HG03045 (cell line): ENCODE results near the gene SCCPDH.
"Not testable (repeated sequence)": the region's sequence is repeated elsewhere in the genome, so short reads cannot be mapped to it uniquely, and the experiment has no call there.

ENCODE experiments used
- ATAC-seq: cut with Tn5 transposase; IDR thresholded peaks from one replicate; pipeline ENCODE4 v1.9.1; 2021; ENCODE audit warnings: mild to moderate bottlenecking, moderate library complexity; ENCODE audit not compliant: unreplicated experiment

The SCCPDH gene

DNA sequence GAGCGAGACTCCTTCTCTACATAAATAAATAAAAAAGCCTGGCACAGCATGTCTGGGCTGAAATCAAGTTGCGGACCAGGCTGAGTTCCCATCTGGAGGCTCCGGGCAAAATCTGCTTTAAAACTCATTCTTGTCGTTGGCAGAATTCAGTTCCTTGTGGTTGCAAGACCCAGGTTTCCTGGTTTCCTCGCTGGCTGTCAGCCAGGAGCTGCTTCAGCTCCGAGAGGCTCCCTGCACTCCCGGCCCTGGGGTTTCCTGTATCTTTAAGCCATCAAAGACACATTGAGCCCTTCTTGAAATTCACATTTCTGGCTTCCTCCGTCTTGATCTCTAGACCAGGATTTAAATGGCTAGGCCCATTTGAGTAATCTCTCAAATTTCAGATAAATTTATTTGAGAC is 20.6 kb upstream of the SCCPDH start:
- ATAC-seq: no peak

DNA sequence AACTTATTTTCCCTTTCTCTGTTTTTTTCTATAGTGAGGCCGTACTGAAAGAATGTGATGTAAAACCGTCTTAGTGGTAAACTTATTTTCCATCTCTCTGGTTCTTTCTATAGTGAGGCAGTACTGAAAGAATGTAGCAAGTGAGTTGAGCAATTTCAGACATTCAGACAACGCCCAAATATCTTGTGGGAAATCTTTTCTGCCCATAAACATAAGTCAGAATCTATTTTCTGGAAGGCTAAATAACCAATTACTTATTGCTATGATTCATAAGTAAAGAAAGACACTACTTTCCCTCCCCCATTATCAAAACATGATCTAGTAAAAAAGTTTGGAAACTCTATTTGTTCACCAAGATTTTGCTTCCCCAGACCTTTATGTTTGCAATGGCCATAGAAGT is 18.8 kb upstream of the SCCPDH start:
- ATAC-seq: no peak

DNA sequence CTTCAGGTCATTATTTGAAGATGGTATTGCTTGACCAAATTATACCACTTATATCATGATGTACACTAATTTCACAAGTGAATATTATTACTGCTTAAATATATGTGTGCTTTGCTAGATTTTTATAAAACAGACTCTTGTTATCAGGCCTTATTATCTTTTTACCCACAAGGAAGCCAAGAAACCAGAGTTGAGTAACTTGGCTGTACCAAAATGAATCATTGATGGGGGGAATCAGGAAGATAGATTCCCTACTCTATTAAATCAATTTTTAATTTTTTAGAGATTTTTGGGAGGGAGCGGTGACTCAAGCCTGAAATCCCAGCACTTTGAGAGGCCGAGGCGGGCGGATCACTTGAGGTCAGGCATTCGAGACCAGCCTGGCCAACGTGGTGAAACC is 16.0 kb upstream of the SCCPDH start:
- ATAC-seq: no peak

DNA sequence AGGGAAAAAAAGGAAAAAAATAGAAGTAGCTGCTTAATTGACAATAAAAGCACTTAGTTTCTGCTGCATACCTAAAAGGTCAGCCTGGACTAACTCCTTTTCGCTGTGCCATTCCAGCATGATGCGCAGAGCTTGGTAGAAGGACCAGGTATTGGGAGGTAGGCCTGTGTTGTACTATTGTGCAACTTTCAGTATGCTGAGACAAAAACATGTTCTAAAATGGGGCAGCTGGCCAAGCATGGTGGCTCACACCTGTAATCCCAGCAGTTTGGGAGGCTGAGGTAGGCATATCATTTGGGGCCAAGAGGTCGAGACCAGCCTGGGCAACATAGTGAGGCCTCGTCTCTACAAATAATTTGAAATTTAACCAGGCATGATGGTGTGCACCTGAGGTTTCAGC is 15.0 kb upstream of the SCCPDH start:
- ATAC-seq: no peak

DNA sequence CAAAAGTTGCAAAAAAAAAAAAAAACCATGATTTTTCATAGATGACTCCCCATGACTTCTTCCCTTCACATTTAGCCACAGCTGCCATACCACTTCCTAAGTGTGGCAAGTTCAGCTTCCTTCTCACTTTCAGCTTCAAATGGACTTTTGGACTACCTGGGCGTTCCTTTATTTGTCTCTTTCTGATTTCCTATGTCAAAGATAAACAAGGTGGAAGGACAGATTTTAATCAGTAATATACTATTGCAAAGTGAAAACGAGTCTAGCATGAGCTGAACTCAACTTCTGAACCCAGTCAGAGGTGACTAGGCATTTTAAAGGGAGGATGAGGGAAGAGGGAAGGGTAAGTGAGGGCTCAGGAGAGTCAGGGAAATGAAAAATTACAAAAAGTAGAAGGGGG is 14.4 kb upstream of the SCCPDH start:
- no peak for ATAC-seq

DNA sequence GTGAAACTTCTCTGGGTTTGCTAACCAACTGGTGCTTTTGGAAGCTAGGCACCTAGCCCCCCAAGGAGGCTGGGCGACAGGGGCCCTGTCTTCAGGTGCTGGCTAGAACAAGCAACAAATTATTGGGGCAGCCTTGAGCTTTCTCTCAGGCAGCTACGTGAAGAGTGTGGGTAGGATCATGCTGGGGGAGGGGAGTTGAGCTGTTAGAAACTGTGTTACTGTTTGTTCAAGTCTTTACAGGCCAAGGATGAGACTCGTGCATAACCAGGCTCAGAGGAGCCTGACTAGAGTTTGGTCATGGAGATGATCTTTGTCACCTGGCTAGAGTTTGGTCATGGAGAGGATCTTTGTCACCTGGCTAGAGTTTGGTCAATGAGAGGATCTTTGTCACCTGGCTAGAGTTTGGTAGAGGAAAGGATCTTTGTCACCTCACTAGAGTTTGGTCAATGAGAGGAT is 12.6 kb upstream of the SCCPDH start:
- ATAC-seq: no peak

DNA sequence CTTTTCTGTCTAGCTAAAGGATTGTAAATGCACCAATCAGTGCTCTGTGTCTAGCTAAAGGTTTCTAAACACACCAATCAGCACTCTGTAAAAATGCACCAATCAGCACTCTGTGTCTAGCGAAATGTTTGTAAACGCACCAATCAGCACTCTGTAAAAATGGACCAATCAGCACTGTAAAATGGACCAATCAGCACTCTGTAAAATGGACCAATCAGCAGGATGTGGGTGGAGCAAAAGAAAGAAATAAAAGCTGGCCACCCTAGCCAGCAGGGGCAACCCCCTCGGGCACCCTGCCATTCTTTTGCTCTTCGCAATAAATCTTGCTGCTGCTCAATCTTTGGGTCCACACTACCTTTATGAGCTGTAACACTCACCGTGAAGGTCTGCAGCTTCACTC is 11.8 kb upstream of the SCCPDH start:
- not testable (repeated sequence) for ATAC-seq

DNA sequence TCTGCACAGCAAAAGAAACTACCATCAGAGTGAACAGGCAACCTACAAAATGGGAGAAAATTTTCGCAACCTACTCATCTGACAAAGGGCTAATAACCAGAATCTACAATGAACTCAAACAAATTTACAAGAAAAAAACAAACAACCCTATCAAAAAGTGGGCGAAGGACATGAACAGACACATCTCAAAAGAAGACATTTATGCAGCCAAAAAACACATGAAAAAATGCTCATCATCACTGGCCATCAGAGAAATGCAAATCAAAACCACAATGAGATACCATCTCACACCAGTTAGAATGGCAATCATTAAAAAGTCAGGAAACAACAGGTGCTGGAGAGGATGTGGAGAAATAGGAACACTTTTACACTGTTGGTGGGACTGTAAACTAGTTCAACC is 4.8 kb upstream of the SCCPDH start:
- ATAC-seq: not testable (repeated sequence)

DNA sequence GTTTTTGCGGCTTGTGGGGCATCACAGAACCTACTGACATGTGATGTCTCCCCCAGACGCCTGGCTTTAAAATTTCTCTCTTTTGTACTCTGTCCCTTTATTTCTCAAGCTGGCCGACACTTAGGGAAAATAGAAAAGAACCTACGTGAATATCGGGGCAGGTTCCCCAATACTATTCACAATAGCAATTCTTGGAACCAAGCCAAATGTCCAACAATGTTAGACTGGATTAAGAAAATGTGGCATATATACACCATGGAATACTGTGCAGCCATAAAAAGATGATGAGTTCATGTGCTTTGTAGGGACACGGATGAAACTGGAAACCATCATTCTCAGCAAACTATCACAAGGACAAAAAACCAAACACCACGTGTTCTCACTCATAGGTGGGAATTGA is 3.4 kb upstream of the SCCPDH start:
- not testable (repeated sequence) for ATAC-seq

DNA sequence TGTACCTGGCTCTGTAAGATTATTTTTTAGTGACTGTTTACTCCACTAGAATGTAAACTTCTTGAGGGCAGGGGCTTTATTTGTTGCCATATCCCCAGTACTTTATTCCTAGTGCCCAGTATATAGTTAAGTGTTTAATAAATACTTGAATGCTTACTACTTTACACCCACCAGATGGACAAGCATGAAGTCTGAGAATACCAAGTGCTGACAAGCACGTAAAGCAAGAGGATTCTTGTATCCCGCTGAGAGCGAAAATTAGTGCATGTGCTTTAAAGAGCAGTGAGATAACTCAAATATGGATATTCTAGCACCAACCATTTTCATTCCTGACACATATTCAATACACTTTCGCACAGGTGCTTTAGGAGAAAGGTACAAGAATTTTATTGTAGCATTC is 1.5 kb upstream of the SCCPDH start:
- no peak for ATAC-seq

DNA sequence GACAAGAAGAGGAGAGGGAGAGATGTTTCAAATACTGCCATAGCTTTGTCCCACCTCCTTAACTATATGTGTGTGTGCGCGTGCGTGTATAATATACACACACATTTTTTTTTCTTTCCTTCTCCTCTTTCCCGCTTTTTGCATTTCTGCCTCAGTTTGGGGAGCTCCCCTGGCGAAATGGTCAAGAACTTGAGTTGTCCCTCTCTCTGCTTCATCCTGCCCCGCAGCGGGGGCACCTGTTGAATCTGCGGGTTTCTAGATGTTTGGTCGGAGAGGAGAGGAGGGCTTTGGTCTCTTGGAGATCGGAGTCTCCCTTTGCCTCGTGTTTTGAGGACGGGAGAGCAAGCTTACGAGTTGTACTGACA is 504 bp downstream of the SCCPDH start:
- ATAC-seq: peak; percentile 4

DNA sequence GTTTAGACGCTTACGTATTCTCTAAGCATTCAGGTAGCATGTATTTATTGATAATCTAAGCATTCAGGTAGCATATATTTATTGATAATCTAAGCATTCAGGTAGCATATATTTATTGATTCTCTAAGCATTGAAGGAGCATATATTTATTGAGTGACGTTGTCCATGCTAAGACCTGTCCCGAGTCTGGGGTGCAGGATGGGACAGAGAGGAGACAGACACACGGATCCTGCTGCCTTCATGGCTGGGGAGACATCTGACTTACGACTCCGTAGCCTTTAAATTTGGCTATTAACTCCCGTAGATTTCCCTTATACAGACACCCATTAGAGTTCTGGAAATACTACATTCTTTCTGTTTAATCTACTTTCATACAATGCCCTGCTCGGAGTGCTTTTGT is 982 bp downstream of the SCCPDH start:
- ATAC-seq: no peak

DNA sequence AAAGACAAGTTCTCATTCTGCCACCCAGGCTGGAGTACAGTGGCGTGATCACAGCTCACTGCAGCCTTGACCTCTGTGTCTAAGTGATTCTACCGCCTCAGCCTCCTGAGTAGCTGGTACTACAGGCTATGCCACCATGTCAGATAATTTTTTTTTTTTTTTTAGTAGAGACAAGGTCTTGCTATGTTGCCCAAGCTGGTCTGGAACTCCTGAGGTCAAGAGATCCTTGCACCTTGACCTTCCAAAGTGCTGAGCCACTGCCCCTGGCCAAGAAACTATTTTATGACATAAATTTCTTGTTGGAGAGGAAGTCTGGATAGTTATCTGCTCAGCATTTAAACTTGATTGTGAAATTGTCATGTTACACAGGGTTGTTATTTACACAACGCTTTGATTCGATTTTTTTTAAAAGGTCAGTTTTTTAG is 2.1 kb downstream of the SCCPDH start:
- no peak for ATAC-seq

DNA sequence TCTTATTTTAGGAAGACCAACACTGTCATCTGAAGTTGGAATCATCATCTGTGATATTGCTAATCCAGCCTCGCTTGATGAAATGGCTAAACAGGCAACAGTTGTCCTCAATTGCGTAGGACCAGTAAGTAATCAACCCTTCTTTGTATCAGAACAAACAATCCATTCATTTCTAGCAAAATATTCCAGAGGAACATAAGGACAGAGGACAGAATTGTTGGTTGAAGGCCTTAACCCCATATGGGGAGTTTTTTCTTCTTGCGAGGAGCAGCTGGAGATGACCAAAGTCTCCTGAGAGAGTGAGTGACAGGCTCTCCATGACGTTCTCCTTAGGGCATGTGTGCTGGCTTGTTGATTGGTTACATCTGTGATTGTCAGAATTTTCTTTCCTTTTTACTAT is 2.7 kb downstream of the SCCPDH start:
- ATAC-seq: no peak

DNA sequence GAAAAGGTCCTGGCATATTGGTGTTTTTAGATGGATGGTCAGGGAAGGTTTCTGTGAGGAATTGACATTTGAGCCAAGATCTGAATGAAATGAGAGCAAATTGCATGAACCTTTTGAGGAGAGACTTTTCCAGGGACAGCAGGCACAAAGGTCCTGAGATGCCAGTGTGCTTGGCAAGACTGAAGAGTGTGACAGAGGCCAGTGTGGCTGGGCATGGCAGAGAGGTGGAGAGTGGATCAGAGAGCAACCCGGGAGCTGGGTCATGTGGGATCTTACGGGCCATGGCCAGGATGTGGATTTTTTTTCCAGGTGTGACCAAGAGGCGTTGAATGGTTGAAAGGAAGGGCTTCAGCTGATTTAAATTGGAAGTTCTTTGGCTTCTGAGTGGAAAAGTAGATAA is 3.4 kb downstream of the SCCPDH start:
- no peak for ATAC-seq

DNA sequence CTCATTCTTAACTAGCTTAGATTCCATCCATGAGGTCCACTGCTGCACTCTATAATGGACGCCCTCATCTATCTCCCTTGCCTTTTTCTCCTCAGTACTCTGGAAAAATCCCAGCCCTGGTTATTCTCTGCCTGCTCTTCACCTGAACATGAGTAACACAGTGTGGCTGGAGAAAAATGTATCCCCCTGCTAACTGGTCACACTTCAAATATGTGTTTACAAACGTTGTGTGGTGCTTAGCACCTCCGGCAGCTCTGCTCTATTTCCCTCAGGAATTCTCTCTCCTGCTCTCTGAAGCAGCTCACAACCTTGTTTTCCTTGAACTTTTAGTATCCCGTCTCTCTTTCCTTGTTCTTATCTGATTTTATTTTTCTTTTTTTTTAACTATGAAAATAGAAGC is 4.1 kb downstream of the SCCPDH start:
- no peak for ATAC-seq

DNA sequence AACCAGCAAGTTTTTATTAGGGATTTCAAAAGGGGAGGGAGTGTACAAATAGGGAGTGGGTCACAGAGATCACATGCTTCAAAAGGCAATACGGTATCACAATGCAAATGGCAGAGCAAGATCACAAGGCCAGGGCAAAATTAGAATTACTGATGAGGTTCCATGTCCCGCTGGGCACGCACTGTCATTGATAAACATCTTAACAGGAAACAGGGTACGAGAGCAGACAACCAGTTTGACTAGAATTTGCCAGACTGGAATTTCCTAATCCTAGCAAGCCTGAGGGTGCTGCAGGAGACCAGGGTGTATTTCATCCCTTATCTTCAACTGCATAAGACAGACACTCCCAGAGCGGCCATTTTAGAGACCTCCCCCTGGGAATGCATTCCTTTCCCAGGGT is 4.8 kb downstream of the SCCPDH start:
- not testable (repeated sequence) for ATAC-seq

DNA sequence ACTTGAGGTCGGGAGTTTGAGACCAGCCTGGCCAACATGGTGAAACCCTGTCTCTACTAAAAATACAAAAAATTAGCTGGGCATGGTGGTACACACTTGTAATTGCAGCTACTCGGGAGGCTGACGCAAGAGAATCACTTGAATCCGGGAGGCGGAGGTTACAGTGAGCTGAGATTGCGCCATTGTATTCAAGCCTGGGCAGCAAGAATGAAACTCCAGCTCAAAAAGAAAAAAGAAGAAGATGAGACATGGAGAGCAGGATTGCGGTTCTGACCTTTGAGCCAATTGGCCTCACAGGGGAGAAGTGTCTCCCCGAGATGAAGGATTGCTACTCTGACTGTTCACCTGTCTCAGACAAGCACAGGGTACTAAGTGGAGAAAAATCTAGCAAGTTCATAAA is 6.6 kb downstream of the SCCPDH start:
- no peak for ATAC-seq

DNA sequence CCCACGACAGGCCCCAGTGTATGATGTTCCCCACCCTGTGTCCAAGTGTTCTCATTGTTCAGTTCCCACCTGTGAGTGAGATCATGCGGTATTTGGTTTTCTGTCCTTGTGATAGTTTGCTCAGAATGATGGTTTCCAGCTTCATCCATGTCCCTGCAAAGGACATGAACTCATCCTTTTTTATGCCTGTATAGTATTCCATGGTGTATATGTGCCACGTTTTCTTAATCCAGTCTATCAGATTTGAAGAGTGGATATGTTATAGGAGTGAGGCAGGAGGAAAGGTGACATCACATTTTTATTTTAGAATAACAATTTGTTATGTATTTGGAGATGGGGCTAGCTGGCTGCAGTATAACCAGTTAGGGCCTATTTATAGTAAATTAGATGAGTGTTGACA is 7.7 kb downstream of the SCCPDH start:
- ATAC-seq: not testable (repeated sequence)

DNA sequence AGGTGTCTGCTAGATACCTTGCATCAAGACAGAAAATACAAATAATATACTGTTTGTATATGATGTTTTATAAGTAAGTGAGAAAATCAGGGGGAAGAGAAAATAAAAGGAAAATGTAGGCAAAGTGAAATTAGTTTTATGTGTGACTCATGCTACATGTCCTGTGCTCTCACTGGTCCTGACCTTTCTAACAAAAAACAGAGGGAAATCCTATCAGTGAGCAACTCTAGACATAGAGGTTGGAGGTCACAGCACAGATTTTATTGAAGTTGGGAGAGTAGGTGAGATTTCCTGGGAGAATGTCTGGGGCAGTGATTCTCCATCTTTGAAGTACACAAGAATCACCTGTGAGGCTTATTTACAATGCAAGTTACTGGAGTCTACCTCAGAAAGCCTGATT is 9.5 kb downstream of the SCCPDH start:
- no peak for ATAC-seq

DNA sequence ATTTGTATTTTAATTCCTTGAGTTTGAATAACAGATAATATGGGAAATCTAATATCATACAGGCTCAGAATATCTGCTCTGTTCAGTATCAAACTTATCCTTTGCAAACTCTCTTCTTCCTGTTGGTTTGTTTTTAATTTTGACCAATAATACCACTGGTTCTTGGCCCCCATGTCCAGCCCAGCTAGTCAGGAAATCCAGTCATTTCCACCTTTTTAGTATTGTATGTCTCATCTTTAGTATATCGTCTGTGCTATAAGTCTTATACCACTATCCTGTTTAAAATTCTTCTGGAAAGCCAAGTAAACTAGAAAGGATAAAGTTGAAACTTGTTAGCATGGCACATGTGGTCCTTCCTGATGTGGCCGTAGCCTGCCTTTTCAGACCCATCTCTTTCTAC is 10.7 kb downstream of the SCCPDH start:
- ATAC-seq: no peak

DNA sequence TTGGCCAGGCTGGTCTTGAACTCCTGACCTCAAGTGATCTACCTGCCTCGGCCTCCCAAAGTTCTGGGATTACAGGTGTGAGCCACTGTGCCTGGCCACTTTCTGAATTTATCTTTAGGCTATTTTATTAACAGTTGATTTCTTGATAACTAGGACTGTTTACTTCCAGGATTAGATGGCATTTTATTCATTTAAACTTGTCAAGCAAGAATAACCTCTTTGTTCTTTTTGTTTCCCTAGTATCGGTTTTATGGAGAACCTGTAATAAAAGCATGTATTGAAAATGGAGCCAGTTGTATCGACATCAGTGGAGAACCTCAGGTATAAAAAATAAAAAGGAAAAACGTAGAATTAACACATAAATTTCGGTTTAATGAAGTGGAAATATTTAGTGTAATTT is 11.5 kb downstream of the SCCPDH start:
- ATAC-seq: no peak

DNA sequence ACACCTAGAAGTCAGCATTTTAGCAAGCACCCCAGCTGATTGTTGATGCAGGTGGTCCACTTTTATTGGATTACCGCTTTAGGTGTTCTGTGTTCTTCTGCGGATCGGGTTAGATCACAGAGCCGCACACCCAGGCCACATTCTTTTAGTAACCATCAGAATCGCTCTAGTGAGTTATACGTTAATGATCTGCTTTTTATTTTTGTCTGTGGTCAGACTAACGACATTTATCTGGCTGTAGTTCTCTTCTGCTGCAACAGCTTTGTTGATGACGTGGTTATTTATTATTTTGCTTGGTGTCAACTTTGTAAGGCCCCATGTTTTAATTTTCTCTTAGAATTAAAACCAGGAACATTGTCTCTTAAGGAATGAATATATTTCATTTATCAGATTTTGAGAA is 18.2 kb downstream of the SCCPDH start:
- no peak for ATAC-seq

DNA sequence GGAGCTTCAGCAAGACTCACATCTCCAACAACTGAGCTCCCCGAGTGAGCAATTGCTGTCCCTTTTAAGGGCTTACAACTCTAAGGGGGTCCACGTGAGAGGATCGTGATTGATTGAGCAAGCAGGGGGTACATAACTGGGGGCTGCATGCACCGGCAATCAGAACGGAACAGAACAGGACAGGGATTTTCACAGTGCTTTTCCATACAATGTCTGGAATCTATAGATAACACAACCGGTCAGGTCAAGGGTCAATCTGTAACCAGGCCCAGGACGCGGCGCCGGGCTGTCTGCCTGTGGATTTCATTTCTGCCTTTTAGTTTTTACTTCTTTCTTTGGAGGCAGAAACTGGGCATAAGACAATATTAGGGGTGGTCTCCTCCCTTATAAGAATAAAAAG is 21.9 kb downstream of the SCCPDH start:
- not testable (repeated sequence) for ATAC-seq
